ENCODE measurements around the gene PPP2R2C.

Gene PPP2R2C

DNA sequence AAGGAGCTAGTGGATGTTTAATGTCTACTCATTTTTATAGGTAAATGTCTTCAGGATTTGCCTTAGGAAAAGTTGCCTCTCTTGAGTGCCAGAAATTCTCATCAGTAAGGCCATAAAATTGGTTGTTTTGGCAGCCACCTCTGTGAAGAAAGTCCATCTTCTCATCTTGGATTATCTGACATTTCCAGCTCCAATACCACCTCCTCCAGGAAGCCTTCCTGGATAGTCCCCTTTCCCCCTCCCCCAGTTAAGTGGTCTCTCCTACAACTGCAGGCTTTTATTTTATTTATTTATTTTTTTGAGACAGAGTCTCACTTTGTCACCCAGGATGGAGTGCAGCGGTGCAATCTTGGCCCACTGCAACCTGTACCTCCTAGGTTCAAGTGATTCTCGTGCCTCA lies 87.1 kb downstream of the PPP2R2C start:
- no peak for DNase-seq (ENCODE audit: low read depth, low spot score)
- H3K27me3 ChIP-seq (ENCODE audit: insufficient read depth, insufficient read length): no peaks in the 10 kb centered on the region
- no peak for TF ChIP-seq SUZ12 (IDR thresholded peaks at IDR 0.05; ENCODE audit: extremely low read depth, insufficient read depth, insufficient read length)
- no peak for TF ChIP-seq ZNF274 (IDR thresholded peaks at IDR 0.05; ENCODE audit: low read depth, low read length)
- no peak for TF ChIP-seq YY1 (IDR thresholded peaks at IDR 0.05; ENCODE audit: insufficient read depth, insufficient read length)
- no peak overlapping the region for H3K9ac ChIP-seq (ENCODE audit: insufficient read length, low read depth)
- H3K9me3 ChIP-seq (ENCODE audit: insufficient read depth, low read length): no peaks in the 10 kb centered on the region
- no peak overlapping the region for H3K4me3 ChIP-seq (ENCODE audit: insufficient read length, low read depth)
- H3K36me3 ChIP-seq (ENCODE audit: insufficient read depth, insufficient read length, low read length): no peaks in the 10 kb centered on the region
- peaks cover 11% of the 10 kb centered on the region for H3K4me1 ChIP-seq (ENCODE audit: insufficient read depth, insufficient read length)

DNA sequence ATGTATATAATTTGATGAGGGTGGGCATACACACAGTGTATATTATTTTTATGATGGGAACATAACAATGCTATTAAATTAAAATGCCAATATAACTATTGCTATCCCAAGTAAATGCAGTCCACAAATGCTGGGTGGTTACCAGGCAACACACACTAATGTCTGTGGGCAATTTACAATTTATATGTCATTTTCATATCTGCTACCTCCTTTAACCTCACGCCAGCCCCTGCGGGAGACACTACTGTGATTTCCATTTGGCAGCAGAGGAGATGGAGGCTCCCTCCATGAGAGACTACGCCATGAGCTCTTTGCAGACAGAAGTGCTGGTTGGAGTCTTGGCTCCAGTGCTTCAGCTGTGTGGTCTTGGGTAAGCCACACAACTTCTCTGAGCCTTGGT lies 87.9 kb downstream of the PPP2R2C start:
- Histone ChIP-seq H3K27me3 (ENCODE audit: insufficient read depth, insufficient read length) (no peaks in the 10 kb centered on the region), H3K4me1 (ENCODE audit: insufficient read depth, insufficient read length) (peaks cover 13% of the 10 kb centered on the region), H3K36me3 (ENCODE audit: insufficient read depth, insufficient read length, low read length) (no peaks in the 10 kb centered on the region), H3K9me3 (ENCODE audit: insufficient read depth, low read length) (no peaks in the 10 kb centered on the region), H3K9ac (ENCODE audit: insufficient read length, low read depth) (no peak overlapping the region), H3K4me3 (ENCODE audit: insufficient read length, low read depth) (no peak overlapping the region)
- TF ChIP-seq ZNF274 (IDR thresholded peaks at IDR 0.05; ENCODE audit: low read depth, low read length) (no peak), YY1 (IDR thresholded peaks at IDR 0.05; ENCODE audit: insufficient read depth, insufficient read length) (no peak), SUZ12 (IDR thresholded peaks at IDR 0.05; ENCODE audit: extremely low read depth, insufficient read depth, insufficient read length) (no peak)
- DNase-seq (ENCODE audit: low read depth, low spot score): no peak

DNA sequence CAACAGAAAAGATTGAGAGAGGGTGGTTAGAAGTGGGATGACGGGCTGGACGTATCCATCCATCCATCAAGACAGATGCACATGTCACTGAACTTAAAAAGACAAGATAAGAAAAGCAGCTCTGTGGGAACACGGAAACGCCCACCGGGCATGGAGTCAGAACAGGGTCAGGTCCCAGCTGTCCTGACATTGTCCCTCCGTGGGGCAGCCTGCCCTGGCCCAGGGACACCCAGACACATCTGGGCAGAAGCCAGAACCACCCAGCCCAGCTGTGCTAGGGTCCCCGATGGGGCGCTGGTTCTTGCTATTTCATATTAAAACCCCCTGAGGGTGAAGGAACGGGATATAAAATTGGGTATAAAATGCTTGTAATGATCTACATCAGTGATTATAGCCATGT lies 88.5 kb downstream of the PPP2R2C start:
- no peaks in the 10 kb centered on the region for H3K9me3 ChIP-seq (ENCODE audit: insufficient read depth, low read length)
- no peak overlapping the region for H3K4me3 ChIP-seq (ENCODE audit: insufficient read length, low read depth)
- DNase-seq (ENCODE audit: low read depth, low spot score): no peak
- peaks cover 13% of the 10 kb centered on the region for H3K4me1 ChIP-seq (ENCODE audit: insufficient read depth, insufficient read length)
- no peaks in the 10 kb centered on the region for H3K27me3 ChIP-seq (ENCODE audit: insufficient read depth, insufficient read length)
- TF ChIP-seq ZNF274 (IDR thresholded peaks at IDR 0.05; ENCODE audit: low read depth, low read length): no peak
- TF ChIP-seq SUZ12 (IDR thresholded peaks at IDR 0.05; ENCODE audit: extremely low read depth, insufficient read depth, insufficient read length): no peak
- no peak for TF ChIP-seq YY1 (IDR thresholded peaks at IDR 0.05; ENCODE audit: insufficient read depth, insufficient read length)
- H3K9ac ChIP-seq (ENCODE audit: insufficient read length, low read depth): no peak overlapping the region
- H3K36me3 ChIP-seq (ENCODE audit: insufficient read depth, insufficient read length, low read length): no peaks in the 10 kb centered on the region

DNA sequence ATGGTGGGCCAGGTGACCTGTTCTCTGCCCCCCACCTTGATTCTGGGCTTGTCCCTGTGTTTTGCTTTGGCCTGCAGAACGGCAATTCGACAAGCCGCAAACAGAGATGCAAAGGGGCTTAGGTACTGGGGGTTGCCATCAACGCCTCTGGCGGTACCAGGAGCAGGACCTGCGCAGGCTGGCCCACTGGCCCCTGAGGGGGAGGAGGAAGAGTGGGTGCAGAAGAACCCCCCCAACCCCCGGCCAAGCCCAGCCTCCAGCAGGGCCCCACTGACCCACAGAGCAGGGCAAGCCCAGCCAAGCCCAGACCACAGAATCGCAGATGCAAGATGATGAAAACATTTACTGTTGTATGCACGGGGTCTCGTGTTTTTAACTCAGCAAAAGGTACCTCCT lies 89.4 kb downstream of the PPP2R2C start:
- no peak for TF ChIP-seq SUZ12 (IDR thresholded peaks at IDR 0.05; ENCODE audit: extremely low read depth, insufficient read depth, insufficient read length)
- TF ChIP-seq ZNF274 (IDR thresholded peaks at IDR 0.05; ENCODE audit: low read depth, low read length): no peak
- no peak for TF ChIP-seq YY1 (IDR thresholded peaks at IDR 0.05; ENCODE audit: insufficient read depth, insufficient read length)
- H3K9ac ChIP-seq (ENCODE audit: insufficient read length, low read depth): no peak overlapping the region
- H3K9me3 ChIP-seq (ENCODE audit: insufficient read depth, low read length): no peaks in the 10 kb centered on the region
- H3K4me3 ChIP-seq (ENCODE audit: insufficient read length, low read depth): no peak overlapping the region
- DNase-seq (ENCODE audit: low read depth, low spot score): no peak
- peaks cover 21% of the 10 kb centered on the region for H3K4me1 ChIP-seq (ENCODE audit: insufficient read depth, insufficient read length)
- no peaks in the 10 kb centered on the region for H3K36me3 ChIP-seq (ENCODE audit: insufficient read depth, insufficient read length, low read length)
- H3K27me3 ChIP-seq (ENCODE audit: insufficient read depth, insufficient read length): no peaks in the 10 kb centered on the region

DNA sequence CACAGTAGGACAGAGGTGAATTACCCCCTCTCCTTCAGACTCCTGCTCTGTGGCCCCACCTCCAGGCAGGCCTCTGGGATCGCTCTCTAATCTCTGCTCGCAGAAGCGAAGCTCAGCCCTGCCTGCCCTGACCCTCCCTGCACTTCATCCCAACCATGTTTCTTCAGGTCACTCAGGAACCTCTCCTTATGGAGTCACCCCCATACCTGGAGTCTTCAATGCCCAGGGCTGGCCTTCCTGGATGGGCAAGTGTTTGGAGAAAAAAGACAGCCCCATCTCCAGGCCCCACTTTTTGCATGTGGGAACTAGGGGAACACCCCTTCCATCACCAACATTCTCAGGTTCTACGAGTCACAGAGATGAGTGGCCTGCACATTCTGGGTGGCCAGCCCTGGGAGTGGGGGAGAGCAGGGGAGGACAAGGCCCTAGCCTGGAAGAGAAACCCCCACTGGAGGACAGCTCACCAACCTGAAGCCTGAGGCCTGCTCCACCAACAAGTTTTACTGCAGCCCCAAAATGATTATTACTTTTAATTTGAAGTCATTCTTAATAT lies 90.8 kb downstream of the PPP2R2C start:
- TF ChIP-seq ZNF274 (IDR thresholded peaks at IDR 0.05; ENCODE audit: low read depth, low read length): no peak
- Histone ChIP-seq H3K27me3 (ENCODE audit: insufficient read depth, insufficient read length) (no peaks in the 10 kb centered on the region), H3K36me3 (ENCODE audit: insufficient read depth, insufficient read length, low read length) (no peaks in the 10 kb centered on the region), H3K4me3 (ENCODE audit: insufficient read length, low read depth) (no peak overlapping the region), H3K9me3 (ENCODE audit: insufficient read depth, low read length) (no peaks in the 10 kb centered on the region), H3K9ac (ENCODE audit: insufficient read length, low read depth) (no peak overlapping the region), H3K4me1 (ENCODE audit: insufficient read depth, insufficient read length) (peaks cover 21% of the 10 kb centered on the region)
- DNase-seq (ENCODE audit: low read depth, low spot score): no peak

DNA sequence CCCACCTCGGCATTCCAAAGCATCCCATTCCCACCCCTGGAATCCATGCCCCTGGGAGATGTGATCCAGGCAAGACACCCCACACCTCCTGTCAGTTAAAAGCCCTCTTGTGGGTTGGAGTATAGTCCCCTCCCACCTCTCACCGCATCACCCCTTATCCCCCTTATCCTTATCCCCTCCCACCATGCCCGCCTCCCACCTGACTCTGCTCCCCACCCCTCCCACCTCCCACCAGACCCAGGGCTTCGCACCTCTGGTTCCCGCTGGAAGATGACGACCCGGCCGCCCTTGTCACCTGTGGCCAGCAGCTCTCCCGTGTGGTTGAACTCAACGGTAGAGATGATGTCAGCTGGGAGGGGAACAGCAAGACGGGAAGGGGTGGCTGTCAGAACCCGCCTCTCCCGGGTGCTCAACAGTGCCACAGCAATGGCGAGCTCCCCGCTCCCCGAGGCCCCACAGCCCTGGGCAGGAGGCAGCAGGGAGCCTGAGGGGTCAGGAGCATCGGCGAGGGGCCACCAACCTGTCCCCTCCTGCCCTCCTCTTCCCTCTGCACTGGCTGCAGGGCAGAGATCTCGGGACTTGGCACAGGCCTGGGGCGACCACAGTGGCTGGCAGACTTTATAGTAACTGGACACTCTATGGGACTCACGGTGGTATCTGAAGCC lies 91.5 kb downstream of the PPP2R2C start:
- Histone ChIP-seq H3K4me3 (ENCODE audit: insufficient read length, low read depth) (no peak overlapping the region), H3K27me3 (ENCODE audit: insufficient read depth, insufficient read length) (no peaks in the 10 kb centered on the region), H3K36me3 (ENCODE audit: insufficient read depth, insufficient read length, low read length) (no peaks in the 10 kb centered on the region), H3K4me1 (ENCODE audit: insufficient read depth, insufficient read length) (peaks cover 21% of the 10 kb centered on the region), H3K9ac (ENCODE audit: insufficient read length, low read depth) (no peak overlapping the region), H3K9me3 (ENCODE audit: insufficient read depth, low read length) (no peaks in the 10 kb centered on the region)
- TF ChIP-seq YY1 (IDR thresholded peaks at IDR 0.05; ENCODE audit: insufficient read depth, insufficient read length) (no peak), SUZ12 (IDR thresholded peaks at IDR 0.05; ENCODE audit: extremely low read depth, insufficient read depth, insufficient read length) (no peak), ZNF274 (IDR thresholded peaks at IDR 0.05; ENCODE audit: low read depth, low read length) (no peak)
- no peak for DNase-seq (ENCODE audit: low read depth, low spot score)

DNA sequence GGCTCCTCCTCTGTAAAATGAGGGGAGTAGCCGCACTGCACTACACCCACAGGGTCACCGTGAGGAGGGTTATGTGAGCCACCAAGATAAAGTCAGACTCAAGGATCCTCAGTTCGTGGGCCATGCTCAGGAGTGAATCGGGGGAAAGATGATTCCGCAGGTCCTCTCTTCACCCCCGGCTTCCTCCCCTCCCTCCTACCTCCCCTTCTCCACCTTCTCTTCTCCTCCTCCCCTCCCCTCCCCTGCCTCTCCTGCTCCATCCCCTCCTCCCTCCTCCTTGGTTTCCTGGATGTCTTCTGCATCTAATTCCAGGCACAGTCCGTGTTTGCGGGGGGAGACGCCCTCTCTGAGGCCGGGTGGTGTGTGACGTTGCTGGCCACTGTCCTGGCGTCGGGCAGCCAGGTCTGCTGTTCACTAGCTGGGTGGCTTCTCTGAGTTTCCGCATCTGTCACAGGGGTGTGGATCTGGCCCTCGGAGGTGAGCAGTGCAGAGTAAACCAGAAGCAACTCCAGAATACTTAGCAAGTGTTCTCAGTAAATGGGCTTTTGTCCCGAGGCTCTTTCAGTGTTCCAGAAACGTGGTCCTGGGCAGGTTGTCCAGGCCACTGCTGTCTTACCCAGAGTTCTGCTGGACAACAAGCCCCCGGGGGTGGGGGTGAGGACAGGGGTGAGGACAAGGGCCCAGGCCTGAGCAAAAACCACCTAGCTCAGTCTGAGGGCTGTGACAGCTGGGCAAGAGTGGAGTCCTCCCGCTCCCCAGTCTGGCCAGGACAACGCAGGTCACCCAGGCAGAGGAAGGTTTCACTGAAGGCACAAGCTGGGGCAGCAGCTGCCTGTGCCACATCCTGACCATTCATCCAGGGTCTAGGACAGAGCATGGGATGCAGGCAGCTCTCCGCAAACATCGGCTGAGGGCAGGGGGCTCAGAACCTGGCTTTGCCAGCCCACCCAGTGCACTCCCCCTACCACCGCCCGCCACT lies 92.4 kb downstream of the PPP2R2C start:
- H3K36me3 ChIP-seq (ENCODE audit: insufficient read depth, insufficient read length, low read length): no peaks in the 10 kb centered on the region
- H3K9ac ChIP-seq (ENCODE audit: insufficient read length, low read depth): no peak overlapping the region
- no peaks in the 10 kb centered on the region for H3K9me3 ChIP-seq (ENCODE audit: insufficient read depth, low read length)
- H3K27me3 ChIP-seq (ENCODE audit: insufficient read depth, insufficient read length): no peaks in the 10 kb centered on the region
- peaks cover 21% of the 10 kb centered on the region for H3K4me1 ChIP-seq (ENCODE audit: insufficient read depth, insufficient read length)
- TF ChIP-seq YY1 (IDR thresholded peaks at IDR 0.05; ENCODE audit: insufficient read depth, insufficient read length): no peak
- TF ChIP-seq ZNF274 (IDR thresholded peaks at IDR 0.05; ENCODE audit: low read depth, low read length): no peak
- no peak for TF ChIP-seq SUZ12 (IDR thresholded peaks at IDR 0.05; ENCODE audit: extremely low read depth, insufficient read depth, insufficient read length)
- DNase-seq (ENCODE audit: low read depth, low spot score): no peak
- no peak overlapping the region for H3K4me3 ChIP-seq (ENCODE audit: insufficient read length, low read depth)

All from NT2/D1 (cell line).